BJ (cell line): Measurements from ENCODE around the gene SUPT5H. TPM values are rescaled to one million over a fixed set of nuclear protein-coding genes. Genes with fewer than 3 reads are reported as not detected.

Experiments used
- CTCF ChIA-PET: fragments of 350-600 bp; formaldehyde crosslinking; extraction: SDS; loops from one replicate; lab custom pipeline; 2021; ENCODE audit warnings: antibody characterized with exemption, inconsistent platforms; lab: Yijun Ruan, JAX
- POLR2A ChIA-PET: fragments of 300-600 bp; sonication (Branson Sonifier 250); formaldehyde crosslinking; extraction: SDS; loops from one replicate; lab custom pipeline; 2021; ENCODE audit warnings: antibody characterized with exemption; lab: Charles Lee
- DNase-seq: peaks from one replicate; pipeline ENCODE4 v3.0.0-alpha.2; 2011; ENCODE audit warnings: low read depth
- H3K27me3 ChIP-seq: 2 replicates; pipeline ENCODE4 v1.6.0; 2011; ENCODE audit warnings: low read length; ENCODE audit not compliant: control insufficient read depth, insufficient read depth
- H3K36me3 ChIP-seq: 2 replicates; pipeline ENCODE4 v1.5.1; 2011; ENCODE audit warnings: low read length; ENCODE audit not compliant: control insufficient read depth, insufficient read depth
- H3K4me3 ChIP-seq: 2 replicates; pipeline ENCODE4 v1.5.1; 2011; ENCODE audit warnings: low read depth, mild to moderate bottlenecking, control low read depth, low read length
- polyA plus RNA-seq: library from polyadenylated mRNA; depleted of rRNA; stranded (reverse); fragments of >200 nt; gene quantifications from 2 replicates; pipeline ENCODE4 v1.2.3, GENCODE V29; 2011
- TF ChIP-seq, protein P1 (sequence below): IDR thresholded peaks from 2 replicates; pipeline ENCODE4 v1.5.1; 2011; ENCODE audit warnings: low read depth, mild to moderate bottlenecking, control low read depth, inconsistent platforms, low read length, moderate library complexity; ENCODE audit not compliant: insufficient read depth

Gene SUPT5H
- polyA plus RNA-seq, 1 experiment: 81.8 TPM

DNA sequence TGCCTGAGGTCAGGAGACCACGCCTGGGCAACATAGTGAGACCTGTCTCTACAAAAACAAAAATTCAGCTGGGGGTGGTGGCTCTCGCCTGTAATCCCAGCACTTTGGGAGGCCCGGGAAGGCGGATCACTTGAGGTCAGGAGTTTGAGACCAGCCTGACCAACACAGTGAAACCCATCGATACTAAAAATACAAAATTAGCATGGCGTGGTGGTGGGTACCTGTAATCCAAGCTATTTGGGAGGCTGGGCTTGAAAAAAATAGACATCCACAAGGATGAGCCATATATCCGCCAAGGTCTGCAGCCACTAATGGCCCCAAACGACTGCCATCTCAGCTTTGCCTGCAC lies 12.7 kb upstream of the SUPT5H start:
- CTCF ChIA-PET: interaction anchor here (0.5 to 2.2 kb wide), 6 partner anchors 8 to 101 kb away, joined by 3 to 10 read pairs (median 4); partner anchors contain the start of genes EID2B and PLEKHG2
- H3K36me3 ChIP-seq: peaks cover 17% of the 10 kb centered on the region
- no peak overlapping the region for H3K4me3 ChIP-seq
- TF ChIP-seq, protein P1, sequence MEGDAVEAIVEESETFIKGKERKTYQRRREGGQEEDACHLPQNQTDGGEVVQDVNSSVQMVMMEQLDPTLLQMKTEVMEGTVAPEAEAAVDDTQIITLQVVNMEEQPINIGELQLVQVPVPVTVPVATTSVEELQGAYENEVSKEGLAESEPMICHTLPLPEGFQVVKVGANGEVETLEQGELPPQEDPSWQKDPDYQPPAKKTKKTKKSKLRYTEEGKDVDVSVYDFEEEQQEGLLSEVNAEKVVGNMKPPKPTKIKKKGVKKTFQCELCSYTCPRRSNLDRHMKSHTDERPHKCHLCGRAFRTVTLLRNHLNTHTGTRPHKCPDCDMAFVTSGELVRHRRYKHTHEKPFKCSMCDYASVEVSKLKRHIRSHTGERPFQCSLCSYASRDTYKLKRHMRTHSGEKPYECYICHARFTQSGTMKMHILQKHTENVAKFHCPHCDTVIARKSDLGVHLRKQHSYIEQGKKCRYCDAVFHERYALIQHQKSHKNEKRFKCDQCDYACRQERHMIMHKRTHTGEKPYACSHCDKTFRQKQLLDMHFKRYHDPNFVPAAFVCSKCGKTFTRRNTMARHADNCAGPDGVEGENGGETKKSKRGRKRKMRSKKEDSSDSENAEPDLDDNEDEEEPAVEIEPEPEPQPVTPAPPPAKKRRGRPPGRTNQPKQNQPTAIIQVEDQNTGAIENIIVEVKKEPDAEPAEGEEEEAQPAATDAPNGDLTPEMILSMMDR: no peak
- POLR2A ChIA-PET: interaction anchor here (0.6 kb wide), 1 partner anchor 1217 kb away, joined by 3 read pairs; no protein-coding TSS in a partner anchor
- no peaks in the 10 kb centered on the region for H3K27me3 ChIP-seq
- no peak for DNase-seq

DNA sequence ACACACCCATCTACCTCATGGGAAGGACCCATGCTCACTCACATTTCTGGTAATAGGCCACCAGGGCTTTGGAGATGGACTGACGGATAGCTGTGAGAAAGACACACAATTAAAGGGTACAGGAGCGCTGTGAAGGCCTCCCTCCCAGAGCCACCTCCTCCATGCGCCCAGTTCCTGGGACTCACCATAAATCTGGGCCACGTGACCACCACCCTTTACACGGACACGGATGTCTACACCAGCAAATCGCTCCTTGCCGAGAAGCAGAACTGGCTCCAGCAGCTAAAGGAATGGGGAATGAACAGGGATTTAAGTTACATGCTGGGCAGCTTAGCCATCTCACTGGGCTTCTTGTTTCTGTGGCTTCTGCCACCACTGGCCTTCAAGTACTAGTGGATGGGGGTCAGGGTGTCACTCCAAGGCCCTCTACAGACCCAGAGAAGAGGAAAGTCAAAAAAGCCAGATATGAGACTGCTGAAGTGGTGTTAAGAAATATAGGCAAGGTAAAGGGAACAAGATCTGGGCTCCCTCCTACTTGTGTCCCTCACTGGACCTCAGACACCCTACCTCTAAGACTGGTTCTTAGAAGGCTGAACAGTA lies 11.8 kb upstream of the SUPT5H start:
- Histone ChIP-seq H3K36me3 (peaks cover 17% of the 10 kb centered on the region), H3K27me3 (no peaks in the 10 kb centered on the region), H3K4me3 (no peak overlapping the region)
- TF ChIP-seq, protein P1: no peak
- ChIA-PET POLR2A (interaction anchor here (0.6 kb wide), 1 partner anchor 1218 kb away, joined by 3 read pairs; no protein-coding TSS in a partner anchor), CTCF (interaction anchor here (0.5 to 2.2 kb wide), 2 partner anchors 99 to 100 kb away, joined by 3 to 10 read pairs; partner anchors contain the start of gene EID2B)
- no peak for DNase-seq

DNA sequence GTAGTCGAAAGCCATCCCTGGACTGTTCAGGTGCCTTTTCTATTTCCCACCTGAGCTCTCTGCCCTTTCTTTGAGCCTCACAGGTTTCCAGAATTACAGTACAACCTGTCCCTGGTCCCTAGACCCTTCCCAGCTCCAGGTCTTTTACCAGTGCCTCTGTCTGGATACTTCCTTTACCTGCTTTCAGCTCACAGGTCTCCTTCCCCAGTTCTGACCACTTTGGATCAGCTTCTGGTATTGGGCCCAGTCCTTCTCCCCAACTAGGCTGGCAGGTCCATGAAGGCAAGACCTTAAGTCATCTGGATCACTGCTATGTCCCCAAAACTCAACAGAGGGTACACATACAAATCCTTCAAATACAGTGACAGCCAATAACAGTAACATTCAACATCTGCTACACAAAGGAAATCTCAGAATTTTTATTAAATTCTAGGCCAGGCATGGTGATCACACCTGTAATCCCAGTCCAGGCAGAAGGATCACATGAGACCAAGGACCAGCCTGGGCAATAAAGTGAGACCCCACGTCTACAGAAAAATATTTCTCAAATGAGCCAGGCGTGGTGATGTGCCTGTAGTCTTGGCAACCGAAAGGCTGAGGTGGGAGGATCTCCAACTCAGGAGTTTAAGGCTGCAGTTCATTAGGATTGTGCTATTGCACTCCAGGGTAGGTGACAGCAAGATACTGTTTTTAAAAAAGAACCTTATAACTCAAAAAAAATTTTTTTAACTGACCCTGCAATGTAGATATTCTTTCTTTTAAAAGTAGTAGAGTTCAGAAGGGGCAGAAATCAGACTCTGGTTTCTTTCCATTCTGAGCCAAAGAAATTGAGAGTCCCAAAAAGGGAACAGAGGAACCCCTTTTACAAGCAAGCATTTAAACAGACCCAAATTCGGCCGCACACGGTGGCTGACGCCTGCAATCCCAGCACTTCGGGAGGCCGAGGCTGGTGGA lies 11.0 kb upstream of the SUPT5H start:
- H3K36me3 ChIP-seq: peaks cover 17% of the 10 kb centered on the region
- ChIA-PET POLR2A (interaction anchor here (1.5 kb wide), 2 partner anchors 20 to 43 kb away, joined by 11 to 17 read pairs; partner anchors contain the start of genes MED29 and PAF1), CTCF (interaction anchor here (1.4 to 2.2 kb wide), 3 partner anchors 23 to 98 kb away, joined by 6 to 10 read pairs (median 9); partner anchors contain the start of genes EID2B and PLEKHG2)
- H3K4me3 ChIP-seq: peak overlapping the region; percentile 98
- no peak for DNase-seq
- no peaks in the 10 kb centered on the region for H3K27me3 ChIP-seq
- TF ChIP-seq, protein P1: no peak

DNA sequence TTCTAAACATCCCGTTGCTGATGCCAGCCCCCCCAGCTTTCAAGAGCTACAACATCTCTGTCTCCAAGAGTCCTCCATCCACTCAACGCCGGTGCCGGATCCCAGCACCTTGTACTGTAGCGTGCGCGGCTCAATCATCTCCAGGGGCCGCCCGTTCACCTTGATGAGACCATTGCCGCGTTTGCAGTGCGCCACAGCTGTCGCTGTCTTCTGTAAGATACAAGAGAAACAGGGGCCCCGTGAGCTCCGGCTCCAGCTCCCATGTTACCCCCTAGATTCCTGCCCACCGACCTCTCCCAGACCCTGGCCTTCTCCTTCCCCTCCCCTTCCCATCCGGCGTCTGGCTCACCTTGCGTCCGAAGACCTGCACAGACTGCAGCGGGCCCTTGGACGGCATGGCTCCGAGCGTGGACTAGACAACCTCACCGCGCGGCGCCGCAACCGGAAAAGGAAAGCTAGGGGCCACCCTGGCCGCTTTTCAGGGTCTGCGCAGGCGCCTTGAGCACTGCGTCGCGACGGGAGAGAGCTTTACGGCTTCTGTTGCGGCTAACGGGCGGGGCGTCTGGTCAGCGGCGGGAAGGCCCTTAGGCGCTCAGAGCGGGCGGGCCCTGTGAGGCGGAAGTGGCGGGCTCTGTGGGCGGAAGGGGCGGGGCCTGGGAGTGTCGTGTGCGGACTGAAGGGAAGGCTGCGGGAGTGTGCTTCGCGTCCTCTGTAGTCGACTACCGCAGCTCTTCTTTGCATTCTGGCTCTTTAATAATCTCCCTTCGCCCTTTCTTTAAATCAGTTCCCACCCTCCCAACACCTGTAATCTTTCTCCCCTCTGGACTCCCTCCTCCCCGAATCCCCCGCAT lies 9.7 kb upstream of the SUPT5H start, which contains the start of gene RPS16:
Gene RPS16, minus strand, starts transcription at position 451 of the 851 bp plus-strand sequence. Its CDS starts 54 bp downstream, at position 397.
- TF ChIP-seq, protein P1: no peak
- peak; percentile 66 for DNase-seq
- H3K36me3 ChIP-seq: peaks cover 17% of the 10 kb centered on the region
- ChIA-PET CTCF (interaction anchor here (0.8 to 1.7 kb wide), 7 partner anchors 21 to 98 kb away, joined by 3 to 9 read pairs (median 5); partner anchors contain the start of genes EID2B and PLEKHG2), POLR2A (interaction anchor here (0.6 to 1.5 kb wide), 11 partner anchors 10 to 744 kb away, joined by 3 to 17 read pairs (median 4); partner anchors contain the start of genes EID2B, MED29, PAF1 and SAMD4B)
- H3K27me3 ChIP-seq: no peaks in the 10 kb centered on the region
- H3K4me3 ChIP-seq: peak within 1 kb of the TSS; percentile 98
